Breast epithelium (tissue), 4 donors: ENCODE measurements around the gene NUP205. TPM values are rescaled to one million over a fixed set of nuclear protein-coding genes. Genes with fewer than 3 reads are reported as not detected.
A peak's percentile ranks its signal among the peaks of the same experiment; 100 is the strongest.

Source experiments
- DNase-seq, 2 donors: peaks; one replicate each; pipeline ENCODE4 v3.0.0-alpha.2; 2019; ENCODE audit warnings: low spot score in 2 of 2
- H3K27ac ChIP-seq, 2 donors: fragments of 200-600 bp; sonication (generic) in 1 of 2; one replicate each; pipeline ENCODE4 v1.5.1; 2016 to 2019; ENCODE audit warnings: mild to moderate bottlenecking in 1 of 2
- H3K27me3 ChIP-seq, 2 donors: fragments of 200-600 bp; sonication (generic) in 1 of 2; one replicate each; pipeline versions ENCODE4 v1.5.1 to v1.6.0; 2017 to 2019; ENCODE audit warnings: control low read depth in 1 of 2, mild to moderate bottlenecking in 1 of 2
- H3K36me3 ChIP-seq: fragments of 200-600 bp; one replicate; pipeline ENCODE4 v1.5.1; 2019
- H3K4me1 ChIP-seq, 2 donors: fragments of 200-600 bp; sonication (generic); one replicate each; pipeline ENCODE4 v1.5.1; 2016 to 2019; ENCODE audit warnings: control low read depth in 1 of 2
- H3K4me3 ChIP-seq, 3 donors: fragments of 200-600 bp; sonication (generic); 1 replicate in 2 of 3; 2 replicates in 1 of 3; pipeline ENCODE4 v1.5.1; 2016 to 2019; ENCODE audit warnings: mild to moderate bottlenecking in 3 of 3, moderate library complexity in 2 of 3
- H3K9me3 ChIP-seq, 2 donors: fragments of 200-600 bp; sonication (generic) in 1 of 2; one replicate each; pipeline ENCODE4 v1.5.1; 2016 to 2019; ENCODE audit warnings: control low read depth in 1 of 2
- CTCF ChIP-seq, 3 donors: fragments of 450-650 bp; IDR thresholded peaks; one replicate each; pipeline ENCODE4 v1.5.1; 2016 to 2017; ENCODE audit warnings: antibody characterized with exemption in 3 of 3, mild to moderate bottlenecking in 3 of 3, moderate library complexity in 3 of 3
- POLR2A ChIP-seq: fragments of 450-650 bp; IDR thresholded peaks from one replicate; pipeline ENCODE4 v1.6.1; 2016; ENCODE audit warnings: antibody characterized with exemption, mild to moderate bottlenecking, moderate library complexity
- POLR2AphosphoS5 ChIP-seq, 3 donors: sonication (generic); formaldehyde crosslinking; IDR thresholded peaks; one replicate each; pipeline ENCODE4 v1.6.1; 2017; ENCODE audit warnings: antibody characterized with exemption in 3 of 3
- intact Hi-C: fragments of 100-400 bp; cut with DNase I; formaldehyde crosslinking; loops from one replicate; pipeline ENCODE4 v1.15.1; 2023; ENCODE audit warnings: low total_unique reads
- total RNA-seq, 3 donors: library from RNA; depleted of rRNA; stranded (reverse); fragments of >200 nt; gene quantifications; one replicate each; pipeline ENCODE4 v1.1.0, GENCODE V29; 2016

The NUP205 gene
- 10 to 100 TPM; 22.6 to 49.6 (median 44.6) TPM for total RNA-seq

- no peak for TF ChIP-seq POLR2A
- TF ChIP-seq POLR2AphosphoS5 (IDR thresholded peaks at IDR 0.05), result peak; percentile 68 to 91 (median 84)
- peak in 2 of 3 donors; percentile 23 to 54 for TF ChIP-seq CTCF (IDR thresholded peaks at IDR 0.05)
- peak within 1 kb of the TSS; percentile 95 to 99 for H3K27ac ChIP-seq
- H3K27me3 ChIP-seq, result no peaks in the 10 kb centered on the region
- no peaks in the 10 kb centered on the region for H3K36me3 ChIP-seq
- intact Hi-C loops, result no loop called here
- H3K4me3 ChIP-seq, result peak within 1 kb of the TSS; percentile 73 to 91 (median 77)
- DNase-seq, result peak in 1 of 2 donors; percentile 51
- no peaks in the 10 kb centered on the region for H3K9me3 ChIP-seq
- H3K4me1 ChIP-seq, result peaks cover 0 to 6% of the 10 kb centered on the region in 2 donors
Observed at GRCh38 chr7:135557455-135558336, at the start of gene NUP205. Gene NUP205, plus strand, starts transcription at chr7:135557917. Its CDS starts 28 bp downstream, at chr7:135557945.

- Histone ChIP-seq H3K27me3 (no peaks in the 10 kb centered on the region), H3K36me3 (no peaks in the 10 kb centered on the region), H3K27ac (peak overlapping the region; percentile 94 to 95), H3K4me3 (peak overlapping the region; percentile 76 to 84 (median 81)), H3K4me1 (no peaks in the 10 kb centered on the region), H3K9me3 (no peaks in the 10 kb centered on the region)
- intact Hi-C loops, result no loop called here
- DNase-seq, result no peak
- TF ChIP-seq POLR2AphosphoS5 (IDR thresholded peaks at IDR 0.05), result no peak
- no peak for TF ChIP-seq POLR2A
- TF ChIP-seq CTCF (IDR thresholded peaks at IDR 0.05), result no peak
Observed at GRCh38 chr7:135508883-135509588, 48.7 kb upstream of the NUP205 start.

GRCh38 chr7:135509589-135509838 is 48.2 kb upstream of the NUP205 start:
- Histone ChIP-seq H3K36me3 (no peaks in the 10 kb centered on the region), H3K9me3 (no peaks in the 10 kb centered on the region), H3K27me3 (no peaks in the 10 kb centered on the region), H3K27ac (peak overlapping the region; percentile 94 to 95), H3K4me1 (no peaks in the 10 kb centered on the region), H3K4me3 (peak overlapping the region; percentile 76 to 84 (median 81))
- TF ChIP-seq POLR2A (no peak), POLR2AphosphoS5 (IDR thresholded peaks at IDR 0.05) (no peak), CTCF (IDR thresholded peaks at IDR 0.05) (no peak)
- intact Hi-C loops, result no loop called here
- DNase-seq, result no peak

GRCh38 chr7:135509839-135510591 is 47.7 kb upstream of the NUP205 start, which contains the start of gene CNOT4:
Gene CNOT4, minus strand, starts transcription at chr7:135510102. Its CDS starts 71,771 bp downstream, at chr7:135438331.
- Histone ChIP-seq H3K9me3 (no peaks in the 10 kb centered on the region), H3K27me3 (no peaks in the 10 kb centered on the region), H3K27ac (peak within 1 kb of the TSS; percentile 94 to 95), H3K36me3 (no peaks in the 10 kb centered on the region), H3K4me3 (peak within 1 kb of the TSS; percentile 76 to 84 (median 81)), H3K4me1 (no peaks in the 10 kb centered on the region)
- DNase-seq, result peak; percentile 94 to 95
- TF ChIP-seq POLR2AphosphoS5 (IDR thresholded peaks at IDR 0.05) (peak in 2 of 3 donors; percentile 53 to 88), CTCF (IDR thresholded peaks at IDR 0.05) (no peak), POLR2A (peak; percentile 44)
- intact Hi-C loops, result no loop called here
